HG03095 (cell line): Measurements from ENCODE around the gene FARS2.

ENCODE experiments used
- ATAC-seq: cut with Tn5 transposase; IDR thresholded peaks from one replicate; pipeline ENCODE4 v1.9.1; 2021; ENCODE audit warnings: moderate library complexity; ENCODE audit not compliant: unreplicated experiment

Gene FARS2

DNA sequence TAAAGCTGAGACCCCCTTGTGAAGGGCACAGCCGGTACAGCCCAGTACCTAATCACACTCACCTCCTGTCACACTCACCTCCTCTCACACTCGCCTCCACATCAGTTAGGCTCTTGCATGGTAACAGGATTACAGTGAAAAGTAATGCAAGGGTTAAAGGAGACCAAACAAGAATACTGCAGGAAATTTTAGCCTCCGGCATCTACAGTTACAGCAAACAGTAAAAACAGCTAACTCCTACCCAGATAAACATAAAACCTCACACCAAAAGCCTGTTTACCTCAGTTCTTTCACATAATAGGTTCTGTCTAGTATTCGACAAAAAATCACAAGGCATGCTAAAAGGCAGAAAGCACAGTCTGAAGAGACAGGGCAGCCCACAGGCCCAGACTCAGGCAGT, 55.6 kb downstream of the FARS2 start:
- no peak for ATAC-seq

DNA sequence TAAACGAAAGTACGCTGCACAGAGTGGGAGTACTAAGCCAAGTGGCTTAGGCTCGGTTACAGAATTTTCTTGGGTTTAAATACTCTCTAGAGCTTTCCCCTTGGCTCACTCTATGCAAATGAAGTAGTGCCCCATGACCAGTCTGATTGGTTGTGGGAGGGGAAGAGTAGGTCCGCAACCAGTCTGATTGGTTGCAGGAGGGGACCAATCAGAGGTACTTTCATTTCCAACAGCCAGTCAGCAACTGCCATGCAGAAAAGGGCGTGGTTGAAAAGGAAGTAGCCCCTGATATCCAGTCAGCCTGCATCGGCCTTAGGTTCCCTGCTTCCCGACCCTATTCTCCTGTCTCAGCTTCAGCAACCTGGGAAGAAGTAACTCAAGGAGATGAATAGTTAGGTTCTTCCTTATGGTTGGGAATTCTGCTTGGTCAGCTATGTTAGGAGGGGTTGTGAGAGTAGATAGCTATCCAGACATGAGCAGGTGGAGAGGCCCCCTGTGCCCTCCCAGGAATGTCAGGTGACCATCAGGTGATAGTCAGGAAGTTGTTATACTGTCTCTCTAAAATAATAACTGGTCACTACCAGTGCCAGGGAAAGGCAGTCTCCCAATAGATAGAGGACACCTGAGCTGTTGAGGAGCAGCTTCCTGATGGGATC, 57.4 kb downstream of the FARS2 start:
- ATAC-seq: no peak

GRCh38 chr6:5323979-5324378, 62.7 kb downstream of the FARS2 start:
- no peak for ATAC-seq

DNA sequence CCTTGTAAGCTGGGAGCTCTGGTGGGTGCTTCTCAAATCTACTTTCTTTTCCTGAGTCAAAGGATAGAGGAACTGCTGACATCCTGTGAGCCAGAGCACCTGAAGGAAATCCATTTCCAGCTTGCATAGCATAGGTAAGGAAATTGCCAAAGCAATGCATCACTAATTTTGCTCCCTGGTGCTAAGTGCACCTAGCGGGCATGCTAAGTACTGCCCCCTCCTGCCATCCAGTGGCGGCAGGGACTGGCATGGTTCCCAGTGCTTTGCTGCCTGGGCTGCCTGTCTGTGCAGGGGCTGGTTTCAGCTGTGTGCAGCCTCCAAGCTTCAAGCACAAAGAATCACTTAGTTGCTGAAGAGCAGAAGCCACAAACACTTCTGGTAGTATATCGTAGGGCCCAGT, 63.9 kb downstream of the FARS2 start:
- ATAC-seq: no peak

- no peak for ATAC-seq
Measured at GRCh38 chr6:5326022-5326641, 64.8 kb downstream of the FARS2 start.

DNA sequence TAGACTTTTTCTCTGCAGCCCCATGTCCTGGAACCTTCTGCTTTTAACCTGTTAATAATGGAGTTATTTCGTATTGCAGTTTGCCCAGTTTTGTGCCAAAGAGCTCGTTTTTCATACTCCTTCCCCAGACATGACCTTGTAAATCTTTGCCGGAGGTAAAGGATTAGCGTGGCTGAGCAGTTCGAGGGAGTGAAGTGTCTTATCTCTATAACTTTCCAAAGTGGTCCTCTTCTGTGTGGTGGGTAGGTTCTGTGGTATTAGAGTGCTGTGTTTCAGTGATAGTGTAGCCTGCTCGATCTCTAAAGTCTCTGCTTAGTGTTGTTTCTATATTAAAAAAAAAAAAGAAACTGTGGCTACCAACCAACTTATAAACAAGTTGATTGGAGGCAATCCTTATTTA, 67.5 kb downstream of the FARS2 start:
- ATAC-seq: no peak

DNA sequence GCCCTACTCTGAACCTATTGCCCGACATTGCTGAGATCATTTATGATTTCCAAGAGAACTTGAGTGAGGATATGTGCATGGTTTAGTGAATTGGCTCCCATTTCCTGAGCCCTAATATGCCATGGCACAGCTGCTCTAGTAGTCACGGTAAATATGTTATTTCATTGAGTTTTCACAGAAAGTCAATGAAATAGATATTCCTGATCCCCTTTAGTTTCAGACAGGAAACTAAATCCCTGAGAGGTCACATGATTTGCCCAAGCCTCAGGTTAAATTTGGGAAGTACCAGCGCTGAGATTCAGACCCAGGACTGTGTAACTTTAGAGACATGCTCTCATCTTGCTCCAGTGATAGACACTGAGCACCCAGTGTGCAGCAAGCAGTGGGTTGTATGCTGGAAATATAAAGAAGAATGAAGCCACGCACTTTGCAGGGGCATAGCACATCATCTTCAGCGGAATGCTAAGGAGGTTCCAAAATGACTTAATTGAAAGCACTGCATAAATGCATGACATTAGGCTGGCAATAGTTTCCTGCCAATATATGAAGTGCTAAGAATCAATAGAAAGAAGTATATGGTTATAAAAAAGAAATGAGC, 70.6 kb downstream of the FARS2 start:
- ATAC-seq: no peak

DNA sequence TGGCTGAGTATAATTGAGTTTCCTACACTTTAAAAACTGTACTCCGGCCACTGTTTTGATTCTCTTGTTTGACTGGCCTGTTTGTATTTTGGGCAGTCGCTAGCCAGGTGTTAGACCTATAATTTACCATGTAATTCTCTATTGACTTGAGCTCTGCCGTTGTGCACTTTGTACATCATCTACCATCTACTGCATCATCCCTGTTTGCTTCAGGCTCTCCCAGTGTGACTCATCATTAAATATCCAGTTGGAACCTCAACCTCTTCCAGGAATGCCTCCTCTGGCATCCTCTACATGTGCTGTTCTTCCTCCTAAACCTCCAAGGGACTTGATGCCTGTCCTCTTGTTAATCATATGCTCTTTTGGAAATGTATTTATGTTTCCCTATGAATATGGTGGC, 72.3 kb downstream of the FARS2 start:
- no peak for ATAC-seq

DNA sequence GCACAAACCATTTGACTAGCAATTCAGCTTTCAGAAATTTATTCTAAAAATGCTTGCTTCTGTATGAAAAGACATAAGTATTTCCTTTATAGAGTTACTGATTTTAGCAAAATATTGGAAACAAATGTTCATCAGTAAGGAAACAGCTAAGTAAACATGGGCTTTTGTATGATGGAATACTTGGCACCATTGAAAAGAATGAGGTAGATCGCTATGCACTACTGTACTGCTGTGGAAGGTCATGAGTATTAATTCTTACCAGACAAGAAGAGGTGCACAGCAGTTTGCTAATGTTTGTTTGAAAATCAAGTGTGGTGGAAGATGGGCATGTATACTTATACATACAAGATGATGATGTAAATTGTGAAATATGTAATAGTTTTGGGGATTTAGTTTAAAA, 73.0 kb downstream of the FARS2 start:
- ATAC-seq: no peak

- no peak for ATAC-seq
Measured at GRCh38 chr6:5335020-5335419, 73.7 kb downstream of the FARS2 start.

DNA sequence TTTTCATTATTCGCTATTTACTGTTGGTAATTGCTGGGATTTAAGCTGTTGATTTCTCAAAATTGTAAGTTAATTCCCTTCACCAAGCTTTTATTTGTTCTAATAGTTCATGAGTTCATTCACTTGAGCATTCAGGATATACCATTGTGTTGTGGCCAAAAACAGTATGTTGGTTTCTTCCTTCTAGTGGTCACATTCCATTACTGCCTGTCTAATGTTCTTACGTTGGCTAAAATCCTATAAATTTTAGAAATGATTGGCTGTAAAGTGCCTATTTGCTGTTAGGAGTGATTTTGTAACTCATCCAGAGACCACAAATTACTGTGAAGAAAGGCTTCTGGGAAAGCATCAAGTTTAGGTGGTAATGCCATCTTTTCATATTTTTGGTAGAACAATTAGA, 76.3 kb downstream of the FARS2 start:
- no peak for ATAC-seq

DNA sequence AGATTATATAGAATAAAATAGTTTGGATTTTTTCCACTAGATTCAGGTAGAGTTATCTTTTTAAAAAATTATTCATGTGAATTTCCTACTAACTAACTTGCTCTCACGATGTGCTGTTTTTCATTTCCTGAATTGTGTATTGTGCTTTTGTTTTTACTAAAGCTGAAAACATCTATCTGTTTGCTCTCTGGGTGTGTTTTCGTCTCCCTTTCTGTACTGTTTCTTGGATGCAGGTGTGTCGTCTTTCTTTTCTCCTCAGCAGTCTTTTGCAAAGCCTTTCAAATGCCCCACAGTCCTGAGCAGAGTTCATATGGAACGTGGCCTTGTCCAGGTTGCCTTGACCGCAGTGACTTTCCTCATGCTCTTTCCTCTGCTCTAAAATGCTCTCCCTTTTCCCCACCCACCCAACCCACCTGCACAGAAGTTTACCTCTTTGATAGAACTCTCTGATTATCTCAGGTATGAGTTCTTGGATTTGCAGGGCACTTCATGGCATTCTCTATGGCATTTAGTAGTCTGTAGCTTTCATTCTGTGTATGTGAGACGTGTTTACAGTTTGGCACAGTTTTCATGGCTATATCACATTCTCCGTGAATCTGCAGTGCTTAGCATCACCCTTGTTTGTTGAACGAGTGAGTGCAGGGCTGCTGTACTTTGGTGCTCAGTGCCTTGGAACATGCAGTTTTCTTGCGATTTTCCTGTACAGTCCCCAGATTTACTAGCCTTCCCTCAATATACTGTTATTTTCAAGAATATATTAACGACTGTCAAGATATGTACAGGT, 77.1 kb downstream of the FARS2 start:
- peak; percentile 48 for ATAC-seq

DNA sequence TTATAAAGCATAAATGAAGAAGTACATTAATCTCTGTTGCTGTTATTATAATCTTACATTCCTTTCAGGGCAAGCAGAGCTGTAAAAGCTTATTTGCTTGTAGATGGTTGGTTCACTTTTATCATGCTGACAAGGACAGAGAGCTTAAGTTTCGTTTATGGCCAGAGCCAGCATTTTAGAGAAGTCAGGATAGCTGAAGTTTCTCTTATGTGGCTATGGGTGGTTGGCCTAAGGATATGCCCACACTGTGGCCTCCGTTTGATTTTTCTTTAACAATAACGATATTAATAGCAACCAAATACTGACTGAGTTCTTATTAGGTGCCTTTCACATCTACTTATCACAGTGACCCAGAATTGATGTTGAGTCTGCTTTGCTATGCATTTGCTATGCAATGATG, 78.5 kb downstream of the FARS2 start:
- ATAC-seq: no peak

DNA sequence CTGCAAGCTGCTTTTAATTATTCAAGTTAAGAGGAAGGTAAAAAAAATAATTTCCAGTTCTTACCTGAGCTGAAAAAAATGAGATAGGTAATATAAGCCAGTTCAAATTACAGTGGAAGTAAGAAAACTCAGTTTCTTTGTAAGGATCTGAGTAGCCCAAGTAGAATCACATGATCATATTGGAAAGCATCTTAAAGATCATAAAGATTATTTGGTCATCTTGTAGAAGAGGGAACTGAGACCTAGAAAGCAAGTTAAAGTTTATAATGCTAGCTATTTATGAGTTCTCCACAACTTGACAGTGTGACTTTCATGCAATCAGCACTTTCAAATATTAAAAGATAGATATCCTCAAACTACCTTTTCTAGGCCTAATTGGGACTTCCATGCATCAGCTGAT, 80.5 kb downstream of the FARS2 start:
- no peak for ATAC-seq

- ATAC-seq: no peak
Measured at GRCh38 chr6:5343998-5344397, 82.7 kb downstream of the FARS2 start.

DNA sequence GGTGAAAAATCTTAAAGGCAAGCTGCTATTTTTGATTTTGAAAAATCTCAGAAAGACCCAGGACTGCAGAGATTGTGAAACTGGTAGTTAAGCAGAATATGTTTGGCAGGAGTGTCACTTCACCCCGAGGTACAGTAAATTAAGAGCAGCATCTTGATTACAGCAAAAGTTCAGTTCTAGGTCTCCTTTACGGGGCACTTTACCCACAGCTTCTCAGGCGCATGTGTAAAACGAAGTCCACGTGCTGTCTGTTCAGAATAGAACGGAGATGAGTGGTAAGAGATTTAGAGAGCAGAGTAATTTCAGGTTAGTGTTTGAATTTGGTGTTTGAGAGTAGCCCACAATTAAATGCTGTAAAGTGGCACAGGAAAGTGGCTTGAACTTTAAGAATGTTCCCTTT, 84.0 kb downstream of the FARS2 start:
- no peak for ATAC-seq

- no peak for ATAC-seq
Measured at GRCh38 chr6:5351552-5352210, 90.4 kb downstream of the FARS2 start.

DNA sequence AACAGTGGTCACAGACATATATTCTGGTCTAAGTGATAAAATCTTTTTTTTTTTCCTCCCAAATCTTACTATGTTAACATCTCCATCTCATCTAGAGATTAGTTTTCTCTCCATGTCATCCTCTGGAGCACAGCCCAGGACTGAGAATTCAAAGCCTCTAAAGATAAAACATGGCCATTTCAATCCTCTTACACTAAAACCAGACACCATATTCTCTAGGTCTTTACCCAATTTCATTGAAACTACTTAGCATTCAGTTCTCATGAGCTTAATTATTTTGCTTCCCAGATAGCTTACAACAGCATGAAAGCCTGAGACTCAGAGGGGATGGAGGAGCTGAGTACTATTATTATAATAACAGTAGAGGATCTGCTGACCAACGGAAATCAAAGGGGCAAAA, 92.7 kb downstream of the FARS2 start:
- no peak for ATAC-seq

- no peak for ATAC-seq
Measured at GRCh38 chr6:5357486-5357885, 96.2 kb downstream of the FARS2 start.

- no peak for ATAC-seq
Measured at GRCh38 chr6:5359417-5359816, 98.1 kb downstream of the FARS2 start.

GRCh38 chr6:5361396-5361795, 100.1 kb downstream of the FARS2 start:
- no peak for ATAC-seq
